ENCODE measurements around the gene CHST8.
A peak's percentile ranks its signal among the peaks of the same experiment; 100 is the strongest.
"Not testable (repeated sequence)": the region's sequence is repeated elsewhere in the genome, so short reads cannot be mapped to it uniquely, and the experiment has no call there.

The CHST8 gene

DNA sequence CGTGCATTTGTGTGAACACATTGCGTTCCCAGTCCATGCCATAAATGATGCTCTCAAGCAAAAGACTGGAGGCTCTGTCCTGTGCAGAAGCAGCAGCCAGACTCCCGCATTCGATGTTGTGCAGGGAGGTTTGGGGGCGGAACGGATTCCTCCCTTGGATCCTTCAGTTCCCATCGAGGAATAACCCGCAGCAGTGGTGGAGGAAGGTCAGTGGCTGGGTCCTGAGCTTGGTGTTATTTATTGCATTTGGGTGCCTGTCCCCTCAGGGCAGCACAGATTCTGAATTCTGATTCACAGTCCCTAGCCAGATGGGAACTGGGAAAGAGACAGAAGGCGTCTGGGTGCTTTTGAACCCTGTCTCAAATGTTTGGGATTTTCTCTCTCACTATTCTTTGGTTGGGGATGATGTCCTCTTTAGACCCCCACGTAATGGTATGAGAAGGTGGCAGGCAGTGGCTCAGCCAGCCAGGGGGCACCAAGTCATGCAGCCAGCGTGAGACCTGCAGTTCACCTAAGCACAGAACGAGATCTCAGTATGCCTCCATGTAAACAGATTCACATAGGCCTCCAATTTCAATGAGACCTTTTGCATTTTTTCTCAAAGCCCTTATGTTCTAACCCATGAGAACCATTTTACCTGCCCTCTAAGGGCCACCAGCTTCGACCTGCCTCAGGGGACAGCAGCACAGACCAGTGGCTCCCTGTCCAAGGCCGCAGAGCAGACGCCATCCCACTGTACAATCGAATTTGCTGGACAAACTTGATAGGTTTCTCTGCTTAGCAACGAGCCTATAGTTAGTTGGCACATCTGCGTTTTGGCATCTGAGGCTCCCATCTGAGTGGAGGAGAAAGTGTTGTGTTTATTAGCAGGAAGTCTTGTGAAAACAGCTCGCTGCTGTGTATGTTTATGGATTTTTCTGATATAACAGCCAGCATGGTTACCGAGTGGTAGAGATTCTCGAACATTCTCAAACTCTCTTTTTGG is 192.7 kb downstream of the CHST8 start:
- DNase-seq = no peak

DNA sequence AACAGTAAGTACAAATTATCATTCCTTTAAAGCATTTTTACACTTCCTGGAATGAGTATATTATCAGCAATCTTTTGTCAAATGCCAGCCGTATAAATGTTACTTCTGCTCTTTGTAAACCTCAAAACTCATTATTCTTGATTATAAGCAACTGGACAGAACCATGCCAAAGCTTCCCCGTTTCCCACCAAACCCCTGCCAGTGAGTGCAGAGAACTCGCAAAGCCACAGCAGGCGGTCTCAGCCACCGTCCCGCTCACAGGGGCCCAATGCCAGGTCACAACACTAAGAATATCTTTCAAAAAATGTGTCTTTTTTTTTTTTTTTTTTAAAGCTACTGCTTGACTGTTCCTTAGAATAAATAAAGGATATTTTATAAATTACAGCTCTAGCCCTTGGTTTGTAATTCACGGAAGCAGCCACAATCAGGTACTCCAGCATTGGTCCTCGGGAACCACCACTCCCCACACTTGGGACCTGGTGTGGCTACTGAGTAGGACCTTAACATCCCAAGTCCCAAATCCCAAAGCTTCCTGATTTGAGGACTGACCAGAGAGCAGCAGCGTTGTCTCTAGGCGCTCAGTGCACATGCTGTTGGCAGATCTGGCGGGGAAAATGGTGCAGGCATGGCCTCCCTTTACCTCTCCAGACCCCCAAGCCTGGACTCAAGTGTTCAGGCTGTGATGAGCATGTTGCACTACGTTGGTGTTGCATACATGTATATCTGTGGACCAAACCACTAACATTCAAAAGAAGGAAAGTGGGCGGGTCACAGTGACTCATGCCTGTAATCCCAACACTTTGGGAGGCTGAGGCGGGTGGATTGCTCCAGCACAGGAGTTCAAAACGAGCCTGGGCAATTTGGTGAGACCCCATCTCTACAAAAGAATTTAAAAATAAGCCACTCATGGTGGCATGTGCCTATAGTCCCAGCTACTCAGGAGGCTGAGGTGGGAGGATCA is 193.9 kb downstream of the CHST8 start:
- DNase-seq = no peak

GRCh38 chr19:33818411-33818810 is 196.7 kb downstream of the CHST8 start:
- no peak for DNase-seq

DNA sequence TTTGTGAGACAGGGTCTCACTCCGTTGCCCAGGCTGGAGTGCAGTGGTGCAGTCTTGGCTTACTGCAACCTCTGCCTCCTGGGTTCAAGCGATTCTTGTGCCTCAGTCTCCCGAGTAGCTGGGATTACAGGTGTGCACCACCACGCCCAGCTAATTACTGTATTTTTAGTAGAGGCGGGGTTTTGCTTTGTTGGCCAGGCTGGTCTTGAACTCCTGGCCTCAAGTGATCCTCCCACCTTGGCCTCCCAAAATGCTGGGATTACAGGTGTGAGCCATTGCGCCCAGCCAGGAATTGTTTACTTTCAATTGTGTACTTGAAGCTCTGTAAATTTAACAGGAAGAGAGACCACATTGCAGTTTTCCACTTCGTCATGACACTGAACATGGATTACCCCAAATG is 197.3 kb downstream of the CHST8 start:
- DNase-seq = not testable (repeated sequence)

GRCh38 chr19:33819506-33819879 is 197.7 kb downstream of the CHST8 start:
- no peak for DNase-seq

GRCh38 chr19:33819880-33820781 is 198.4 kb downstream of the CHST8 start:
- DNase-seq = peak; percentile 88

DNA sequence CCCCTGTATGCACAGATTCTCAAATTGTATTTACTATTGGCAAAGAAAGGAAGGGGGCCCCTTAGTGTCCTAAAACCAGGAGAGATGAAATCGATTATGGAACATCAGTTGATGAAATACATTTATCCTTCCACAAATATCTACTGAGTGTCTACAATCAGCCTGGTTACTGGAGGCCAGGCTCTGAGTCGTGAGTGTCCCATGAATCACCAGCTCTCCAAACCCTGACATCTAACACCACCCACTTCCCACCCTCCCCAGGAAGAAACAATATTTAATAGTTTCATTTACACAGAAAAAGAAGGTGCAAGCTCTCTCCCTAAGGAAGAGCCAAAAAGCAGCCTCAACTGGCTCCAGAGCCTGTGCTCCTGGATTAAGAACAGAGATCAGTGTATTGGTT is 200.1 kb downstream of the CHST8 start:
- DNase-seq = no peak
